ENCODE results near the gene CLDN20.

DNA sequence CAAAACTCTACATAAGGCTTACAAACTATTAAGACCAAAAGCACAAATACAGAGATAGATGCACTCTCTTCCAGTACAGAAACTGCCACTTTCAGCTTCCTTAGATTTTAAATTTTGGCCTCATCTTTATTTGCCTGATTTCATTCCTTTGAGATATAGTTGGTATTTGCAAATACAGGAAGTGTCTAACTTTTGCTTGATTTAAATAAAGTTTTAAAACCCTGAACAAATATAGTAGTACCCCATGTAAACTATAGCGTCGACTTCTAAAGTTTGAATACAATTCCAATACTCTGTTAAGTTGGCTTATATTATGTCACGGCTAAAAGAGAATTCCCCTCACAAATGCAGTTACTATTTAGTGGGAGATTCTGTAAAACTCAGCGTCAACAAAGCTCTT, 1.2 kb upstream of the CLDN20 start:
- TF ChIP-seq, protein P1, sequence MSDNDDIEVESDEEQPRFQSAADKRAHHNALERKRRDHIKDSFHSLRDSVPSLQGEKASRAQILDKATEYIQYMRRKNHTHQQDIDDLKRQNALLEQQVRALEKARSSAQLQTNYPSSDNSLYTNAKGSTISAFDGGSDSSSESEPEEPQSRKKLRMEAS (IDR thresholded peaks at IDR 0.05; ENCODE audit: low read depth, low read length), result no peak
- TF ChIP-seq, protein P2, sequence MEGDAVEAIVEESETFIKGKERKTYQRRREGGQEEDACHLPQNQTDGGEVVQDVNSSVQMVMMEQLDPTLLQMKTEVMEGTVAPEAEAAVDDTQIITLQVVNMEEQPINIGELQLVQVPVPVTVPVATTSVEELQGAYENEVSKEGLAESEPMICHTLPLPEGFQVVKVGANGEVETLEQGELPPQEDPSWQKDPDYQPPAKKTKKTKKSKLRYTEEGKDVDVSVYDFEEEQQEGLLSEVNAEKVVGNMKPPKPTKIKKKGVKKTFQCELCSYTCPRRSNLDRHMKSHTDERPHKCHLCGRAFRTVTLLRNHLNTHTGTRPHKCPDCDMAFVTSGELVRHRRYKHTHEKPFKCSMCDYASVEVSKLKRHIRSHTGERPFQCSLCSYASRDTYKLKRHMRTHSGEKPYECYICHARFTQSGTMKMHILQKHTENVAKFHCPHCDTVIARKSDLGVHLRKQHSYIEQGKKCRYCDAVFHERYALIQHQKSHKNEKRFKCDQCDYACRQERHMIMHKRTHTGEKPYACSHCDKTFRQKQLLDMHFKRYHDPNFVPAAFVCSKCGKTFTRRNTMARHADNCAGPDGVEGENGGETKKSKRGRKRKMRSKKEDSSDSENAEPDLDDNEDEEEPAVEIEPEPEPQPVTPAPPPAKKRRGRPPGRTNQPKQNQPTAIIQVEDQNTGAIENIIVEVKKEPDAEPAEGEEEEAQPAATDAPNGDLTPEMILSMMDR (IDR thresholded peaks at IDR 0.05 in 2 of 3, conservative IDR thresholded peaks at IDR 0.05 in 1 of 3; ENCODE audit: control insufficient read depth in 2 of 3, extremely low read depth in 1 of 3, insufficient read depth in 1 of 3, low read depth in 3 of 3, low read length in 3 of 3), result no peak
- TF ChIP-seq IKZF2 (IDR thresholded peaks at IDR 0.05), result no peak
- no peak for TF ChIP-seq CEBPZ (IDR thresholded peaks at IDR 0.05; ENCODE audit: low read depth, low read length)
- TF ChIP-seq POLR2A (IDR thresholded peaks at IDR 0.05; ENCODE audit: low read depth, low read length), result no peak
- no peak for TF ChIP-seq CHD2 (IDR thresholded peaks at IDR 0.05; ENCODE audit: borderline replicate concordance, low read depth, low read length)

Measured in GM12878 (cell line).